GM12874 (cell line): ENCODE data around the gene LHFPL6.

Experiments
- CTCF ChIP-seq: IDR thresholded peaks from 2 replicates; pipeline ENCODE4 v1.5.1; 2011; ENCODE audit warnings: low read depth, mild to moderate bottlenecking, control low read depth, low read length, moderate library complexity; ENCODE audit not compliant: insufficient read depth

The LHFPL6 gene

DNA sequence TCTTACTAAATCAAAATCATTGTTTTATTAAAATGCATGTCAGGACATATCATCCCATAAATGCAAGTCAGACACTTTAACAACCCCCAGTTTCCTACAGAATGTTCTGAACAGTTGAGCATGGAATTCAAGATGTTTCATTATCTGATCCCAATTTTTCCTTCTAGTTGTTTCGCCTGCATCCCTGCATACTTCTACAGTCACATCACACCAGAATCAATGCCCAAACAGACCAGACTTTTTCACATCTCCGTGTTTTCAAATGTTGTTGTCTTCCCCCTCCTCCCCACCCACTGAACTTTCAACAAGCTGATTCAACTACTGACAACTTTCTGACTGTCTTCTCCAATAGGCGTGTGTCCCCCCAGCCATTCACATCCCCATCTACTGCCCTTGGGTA is 48.6 kb downstream of the LHFPL6 start:
- no peak for TF ChIP-seq CTCF

- no peak for TF ChIP-seq CTCF
Measured at GRCh38 chr13:39552246-39552645, 50.7 kb downstream of the LHFPL6 start.

GRCh38 chr13:39550931-39551330 is 52.1 kb downstream of the LHFPL6 start:
- TF ChIP-seq CTCF: no peak

GRCh38 chr13:39547108-39547507 is 55.9 kb downstream of the LHFPL6 start:
- no peak for TF ChIP-seq CTCF

- no peak for TF ChIP-seq CTCF
Measured at GRCh38 chr13:39542361-39542760, 60.6 kb downstream of the LHFPL6 start.

- TF ChIP-seq CTCF: no peak
Measured at GRCh38 chr13:39540929-39541605, 61.9 kb downstream of the LHFPL6 start.

DNA sequence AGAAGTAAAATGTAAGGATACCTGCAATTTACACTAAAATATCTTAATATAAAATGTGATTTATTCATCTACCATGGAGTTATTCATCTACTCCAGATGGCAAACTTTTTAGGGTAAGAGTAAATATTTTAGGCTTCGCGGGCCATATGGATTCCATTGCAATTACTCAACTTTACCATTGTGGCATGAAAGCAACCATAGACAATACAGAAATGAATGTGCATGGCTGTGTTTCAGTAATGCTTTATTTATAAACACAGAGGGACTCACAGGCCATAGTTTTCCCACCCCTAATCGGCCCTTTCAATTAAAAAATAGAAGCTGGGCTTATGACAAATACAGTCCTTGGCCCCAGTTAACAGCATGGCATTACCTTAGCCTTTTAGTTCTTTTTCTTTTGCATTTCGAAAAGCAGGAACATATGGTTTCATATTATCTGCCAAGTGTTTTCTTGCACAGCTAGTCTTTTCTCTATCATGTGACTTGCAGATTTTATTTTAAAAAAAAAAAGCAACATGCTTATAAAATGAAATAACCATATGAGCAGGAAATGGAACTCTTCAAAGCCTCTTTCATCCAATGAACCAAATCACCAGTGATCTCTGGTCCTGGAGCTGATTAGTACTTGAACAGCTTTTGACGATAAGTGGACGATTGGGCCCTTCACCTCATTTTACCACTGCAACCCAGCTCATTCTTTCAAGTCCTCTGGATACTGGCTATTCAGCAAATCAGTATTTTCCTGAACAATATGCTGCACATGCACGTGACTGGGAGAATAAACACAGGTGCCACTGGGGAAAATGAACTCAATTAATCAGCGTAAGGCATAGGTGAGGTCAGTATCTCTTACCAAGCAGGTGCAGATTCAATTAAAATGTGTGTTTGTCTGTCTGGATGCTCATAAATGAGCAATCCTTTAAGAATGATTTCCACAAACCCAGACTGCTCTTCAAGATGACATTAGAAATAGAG is 63.9 kb downstream of the LHFPL6 start:
- no peak for TF ChIP-seq CTCF
